K562 (cell line): Measurements from ENCODE around the gene MBOAT7. TPM values are rescaled to one million over a fixed set of nuclear protein-coding genes. Genes with fewer than 3 reads are reported as not detected.

Source experiments
- ATF1 ChIP-seq, 2 experiments: fragments of 450-650 bp in 1 of 2; IDR thresholded peaks; 2 replicates each; pipeline ENCODE4 v1.6.1; 2016; ENCODE audit warnings: missing compliant biosample characterization in 1 of 2, missing genetic modification characterization in 1 of 2
- BDP1 ChIP-seq: IDR thresholded peaks from 3 replicates; pipeline ENCODE4 v1.6.1; 2011; ENCODE audit not compliant: insufficient read length, insufficient read depth
- E2F3 ChIP-seq: fragments of 250-450 bp; sonication (Bioruptor Pico); IDR thresholded peaks from 2 replicates; pipeline ENCODE4 v1.4.0; 2020; ENCODE audit warnings: mild to moderate bottlenecking
- E2F6 ChIP-seq, 2 experiments: IDR thresholded peaks; 2 replicates each; pipeline ENCODE4 v1.6.1; 2011; ENCODE audit warnings: borderline replicate concordance in 1 of 2, control low read depth in 1 of 2, low read depth in 1 of 2, low read length in 1 of 2, mild to moderate bottlenecking in 1 of 2, mixed read lengths in 1 of 2, moderate library complexity in 1 of 2; ENCODE audit not compliant: insufficient read depth in 1 of 2, insufficient read length in 1 of 2, poor library complexity in 1 of 2, severe bottlenecking in 1 of 2; ENCODE audit errors: extremely low read depth in 1 of 2
- EWSR1 ChIP-seq: fragments of 450-650 bp; IDR thresholded peaks from 2 replicates; pipeline ENCODE4 v1.6.1; 2018; ENCODE audit warnings: borderline replicate concordance, mild to moderate bottlenecking, low read depth, moderate library complexity; ENCODE audit not compliant: partially characterized antibody
- HDGF ChIP-seq: fragments of 450-650 bp; IDR thresholded peaks from 2 replicates; pipeline ENCODE4 v1.6.1; 2016
- HEY1 ChIP-seq: fragments of 250-450 bp; sonication (Bioruptor Pico); IDR thresholded peaks from 2 replicates; pipeline ENCODE4 v1.5.0; 2020; ENCODE audit warnings: mild to moderate bottlenecking, moderate library complexity, borderline replicate concordance
- HOXB6 ChIP-seq: fragments of 250-450 bp; sonication (Bioruptor Pico); IDR thresholded peaks from 2 replicates; pipeline ENCODE4 v1.5.1; 2022; ENCODE audit warnings: mild to moderate bottlenecking, borderline replicate concordance
- JUN ChIP-seq, 2 experiments: sonication (generic) in 1 of 2; formaldehyde crosslinking in 1 of 2; IDR thresholded peaks; 2 replicates each; pipeline versions ENCODE4 v1.6.1 to v1.8.0; 2012 to 2022; ENCODE audit warnings: borderline replicate concordance in 2 of 2, mild to moderate bottlenecking in 2 of 2, improper control_type of control experiment in 1 of 2, low read depth in 1 of 2, low read length in 1 of 2, missing genetic modification reagents in 1 of 2
- KAT7 ChIP-seq: sonication (generic); formaldehyde crosslinking; IDR thresholded peaks from 2 replicates; pipeline ENCODE4 v1.8.0; 2022; ENCODE audit warnings: missing genetic modification reagents, mild to moderate bottlenecking, borderline replicate concordance
- KDM5B ChIP-seq: fragments of 200-600 bp; sonication (generic); IDR thresholded peaks from 2 replicates; pipeline ENCODE4 v1.6.1; 2012; ENCODE audit warnings: low read depth, mild to moderate bottlenecking, moderate library complexity, low read length, control low read depth, inconsistent platforms; ENCODE audit not compliant: insufficient replicate concordance
- NFRKB ChIP-seq: fragments of 450-650 bp; IDR thresholded peaks from 2 replicates; pipeline ENCODE4 v1.6.1; 2016; ENCODE audit warnings: low read depth
- TAL1 ChIP-seq: fragments of 450-650 bp; IDR thresholded peaks from 2 replicates; pipeline ENCODE4 v1.6.1; 2016; ENCODE audit warnings: mild to moderate bottlenecking
- TEAD4 ChIP-seq, 2 experiments: sonication (generic) in 1 of 2; formaldehyde crosslinking in 1 of 2; IDR thresholded peaks; 2 replicates each; pipeline versions ENCODE4 v1.6.1 to v1.8.0; 2012 to 2022; ENCODE audit warnings: borderline replicate concordance in 1 of 2, inconsistent platforms in 1 of 2, low read length in 1 of 2, mild to moderate bottlenecking in 1 of 2, missing genetic modification reagents in 1 of 2
- U2AF2 ChIP-seq: fragments of 200-400 bp; formaldehyde crosslinking; optimal IDR thresholded peaks from 2 replicates; pipeline ENCODE3; 2017; ENCODE audit warnings: low read depth, mild to moderate bottlenecking, low read length
- ZBTB8A ChIP-seq: fragments of 450-650 bp; IDR thresholded peaks from 2 replicates; pipeline ENCODE4 v1.6.1; 2018; ENCODE audit warnings: mild to moderate bottlenecking, moderate library complexity; ENCODE audit not compliant: partially characterized antibody
- ZNF197 ChIP-seq: fragments of 200-800 bp; sonication (Bioruptor generic); IDR thresholded peaks from 2 replicates; pipeline ENCODE4 v1.6.1; 2016; ENCODE audit warnings: low read depth, missing genetic modification characterization, missing compliant biosample characterization
- ZNF224 ChIP-seq: sonication (generic); formaldehyde crosslinking; IDR thresholded peaks from 2 replicates; pipeline ENCODE4 v1.8.0; 2022; ENCODE audit warnings: mild to moderate bottlenecking, missing genetic modification reagents
- ZNF561 ChIP-seq: fragments of 450-650 bp; formaldehyde crosslinking; conservative IDR thresholded peaks from 2 replicates; pipeline ENCODE4 v1.4.0; 2020; ENCODE audit warnings: mild to moderate bottlenecking, moderate library complexity
- polyA plus RNA-seq, 8 experiments: library from polyadenylated mRNA; depleted of rRNA in 4 of 8; stranded (reverse) in 5 of 8; unstranded in 3 of 8; fragments of >200 nt; fragmentation: Nextera tagmentation in 2 of 8; fragmentation: Illumina TruSeq in 1 of 8; extraction: Ambion mirVana in 2 of 8; extraction: Trizol in 1 of 8; gene quantifications; 2 replicates each; pipeline versions ENCODE4 v1.2.1 to v1.2.3, GENCODE V29; 2011 to 2014; ENCODE audit warnings: inconsistent platforms in 1 of 8, missing spikeins in 1 of 8
- total RNA-seq, 7 experiments: library from RNA; depleted of rRNA in 6 of 7; stranded (reverse); fragments of >200 nt in 6 of 7; fragmentation: Illumina TruSeq in 2 of 7; extraction: Trizol in 2 of 7; gene quantifications; 2 replicates each; pipeline versions ENCODE4 v1.2.1 to v1.2.3, GENCODE V29; 2011 to 2021; ENCODE audit warnings: low replicate concordance in 1 of 7
- TF ChIP-seq, protein P1 (sequence below): sonication (generic); formaldehyde crosslinking; IDR thresholded peaks from 2 replicates; pipeline ENCODE4 v1.8.1; 2023; ENCODE audit warnings: mild to moderate bottlenecking, missing genetic modification reagents
- TF ChIP-seq, protein P2 (sequence below): fragments of 250-450 bp; sonication (Bioruptor Pico); IDR thresholded peaks from 2 replicates; pipeline ENCODE4 v1.8.0; 2021; ENCODE audit warnings: mild to moderate bottlenecking, moderate library complexity
- TF ChIP-seq, protein P3 (sequence below): sonication (generic); formaldehyde crosslinking; IDR thresholded peaks from 2 replicates; pipeline ENCODE4 v1.4.0; 2020; ENCODE audit warnings: mild to moderate bottlenecking, missing genetic modification reagents

Gene MBOAT7
- total and polyA plus RNA-seq, 9 of the 15 experiments (the other 6 are each of a cell fraction or from before 2014, with no cell fraction given) = 1.4 to 153 (median 56.1) TPM

- TF ChIP-seq E2F6 (IDR thresholded peaks at IDR 0.05; ENCODE audit: borderline replicate concordance in 1 of 2, extremely low read depth in 1 of 2, insufficient read depth in 1 of 2, insufficient read length in 1 of 2, low read depth in 1 of 2, low read length in 1 of 2, poor library complexity in 1 of 2, severe bottlenecking in 1 of 2) (peak in 1 of 2 experiments; percentile 83), ZBTB8A (no peak), E2F3 (no peak), ZNF224 (CRISPR knock-in tag) (no peak), HEY1 (CRISPR knock-in tag) (no peak), KDM5B (peak; percentile 62), HDGF (no peak), ATF1 (CRISPR knock-in tag; IDR thresholded peaks at IDR 0.05) (no peak), ATF1 (tag; IDR thresholded peaks at IDR 0.05) (no peak), U2AF2 (no peak), TAL1 (no peak), NFRKB (no peak), EWSR1 (no peak), ZNF197 (CRISPR knock-in tag) (no peak), JUN (IDR thresholded peaks at IDR 0.05; ENCODE audit: borderline replicate concordance, low read depth, low read length) (no peak), JUN (CRISPR knock-in tag; IDR thresholded peaks at IDR 0.05; ENCODE audit: borderline replicate concordance) (no peak), KAT7 (no peak), ZNF561 (CRISPR knock-in tag) (no peak), BDP1 (no peak), HOXB6 (no peak), TEAD4 (IDR thresholded peaks at IDR 0.05; ENCODE audit: low read length) (0 out of 2 replicates have a peak, but pooled peaks have one; percentile 16), TEAD4 (CRISPR knock-in tag; IDR thresholded peaks at IDR 0.05; ENCODE audit: borderline replicate concordance) (no peak)
- TF ChIP-seq, protein P1, sequence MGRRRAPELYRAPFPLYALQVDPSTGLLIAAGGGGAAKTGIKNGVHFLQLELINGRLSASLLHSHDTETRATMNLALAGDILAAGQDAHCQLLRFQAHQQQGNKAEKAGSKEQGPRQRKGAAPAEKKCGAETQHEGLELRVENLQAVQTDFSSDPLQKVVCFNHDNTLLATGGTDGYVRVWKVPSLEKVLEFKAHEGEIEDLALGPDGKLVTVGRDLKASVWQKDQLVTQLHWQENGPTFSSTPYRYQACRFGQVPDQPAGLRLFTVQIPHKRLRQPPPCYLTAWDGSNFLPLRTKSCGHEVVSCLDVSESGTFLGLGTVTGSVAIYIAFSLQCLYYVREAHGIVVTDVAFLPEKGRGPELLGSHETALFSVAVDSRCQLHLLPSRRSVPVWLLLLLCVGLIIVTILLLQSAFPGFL = no peak
- TF ChIP-seq, protein P2, sequence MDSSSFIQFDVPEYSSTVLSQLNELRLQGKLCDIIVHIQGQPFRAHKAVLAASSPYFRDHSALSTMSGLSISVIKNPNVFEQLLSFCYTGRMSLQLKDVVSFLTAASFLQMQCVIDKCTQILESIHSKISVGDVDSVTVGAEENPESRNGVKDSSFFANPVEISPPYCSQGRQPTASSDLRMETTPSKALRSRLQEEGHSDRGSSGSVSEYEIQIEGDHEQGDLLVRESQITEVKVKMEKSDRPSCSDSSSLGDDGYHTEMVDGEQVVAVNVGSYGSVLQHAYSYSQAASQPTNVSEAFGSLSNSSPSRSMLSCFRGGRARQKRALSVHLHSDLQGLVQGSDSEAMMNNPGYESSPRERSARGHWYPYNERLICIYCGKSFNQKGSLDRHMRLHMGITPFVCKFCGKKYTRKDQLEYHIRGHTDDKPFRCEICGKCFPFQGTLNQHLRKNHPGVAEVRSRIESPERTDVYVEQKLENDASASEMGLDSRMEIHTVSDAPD (CRISPR knock-in tag) = no peak
- TF ChIP-seq, protein P3, sequence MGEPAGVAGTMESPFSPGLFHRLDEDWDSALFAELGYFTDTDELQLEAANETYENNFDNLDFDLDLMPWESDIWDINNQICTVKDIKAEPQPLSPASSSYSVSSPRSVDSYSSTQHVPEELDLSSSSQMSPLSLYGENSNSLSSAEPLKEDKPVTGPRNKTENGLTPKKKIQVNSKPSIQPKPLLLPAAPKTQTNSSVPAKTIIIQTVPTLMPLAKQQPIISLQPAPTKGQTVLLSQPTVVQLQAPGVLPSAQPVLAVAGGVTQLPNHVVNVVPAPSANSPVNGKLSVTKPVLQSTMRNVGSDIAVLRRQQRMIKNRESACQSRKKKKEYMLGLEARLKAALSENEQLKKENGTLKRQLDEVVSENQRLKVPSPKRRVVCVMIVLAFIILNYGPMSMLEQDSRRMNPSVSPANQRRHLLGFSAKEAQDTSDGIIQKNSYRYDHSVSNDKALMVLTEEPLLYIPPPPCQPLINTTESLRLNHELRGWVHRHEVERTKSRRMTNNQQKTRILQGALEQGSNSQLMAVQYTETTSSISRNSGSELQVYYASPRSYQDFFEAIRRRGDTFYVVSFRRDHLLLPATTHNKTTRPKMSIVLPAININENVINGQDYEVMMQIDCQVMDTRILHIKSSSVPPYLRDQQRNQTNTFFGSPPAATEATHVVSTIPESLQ (CRISPR knock-in tag) = no peak; the same call in 1 of the 2 replicates
Observed at GRCh38 chr19:54189145-54189734, at the start of gene MBOAT7 (continued).
